Astrocyte of the cerebellum (primary cell): ENCODE measurements around the gene ZFP91.
A peak's percentile ranks its signal among the peaks of the same experiment; 100 is the strongest.

Experiments used
- DNase-seq: peaks from one replicate; pipeline ENCODE4 v3.0.0-alpha.2; 2011; ENCODE audit warnings: low read depth
- H3K4me3 ChIP-seq: 2 replicates; pipeline ENCODE4 v1.5.1; 2011; ENCODE audit warnings: mild to moderate bottlenecking, low read depth, low read length, moderate library complexity
- CTCF ChIP-seq: IDR thresholded peaks from 2 replicates; pipeline ENCODE4 v1.5.1; 2012; ENCODE audit warnings: low read length, low read depth, moderate library complexity, mild to moderate bottlenecking; ENCODE audit errors: missing control alignments
- in situ Hi-C: cut with HindIII; loops from 2 replicates; pipeline ENCODE4 v1.10.0; 2017; ENCODE audit warnings: low sequenced_read_pairs

The ZFP91 gene

GRCh38 chr11:58652726-58653280 lies 73.9 kb downstream of the ZFP91 start:
- peak; percentile 34 for DNase-seq
- in situ Hi-C loops: no loop called here
- TF ChIP-seq CTCF: no peak
- no peak overlapping the region for H3K4me3 ChIP-seq

GRCh38 chr11:58654079-58654907 lies 75.4 kb downstream of the ZFP91 start:
- TF ChIP-seq CTCF: peak; percentile 97
- in situ Hi-C loops: no loop called here
- DNase-seq: peak; percentile 54
- no peak overlapping the region for H3K4me3 ChIP-seq

GRCh38 chr11:58654908-58655296 lies 76.0 kb downstream of the ZFP91 start:
- DNase-seq: no peak
- in situ Hi-C loops: no loop called here
- H3K4me3 ChIP-seq: no peak overlapping the region
- no peak for TF ChIP-seq CTCF

GRCh38 chr11:58656348-58656747 lies 77.5 kb downstream of the ZFP91 start:
- H3K4me3 ChIP-seq: no peak overlapping the region
- no peak for DNase-seq
- TF ChIP-seq CTCF: no peak
- in situ Hi-C loops: no loop called here

- no peak for TF ChIP-seq CTCF
- no peak for DNase-seq
- in situ Hi-C loops: no loop called here
- no peak overlapping the region for H3K4me3 ChIP-seq
Observed at GRCh38 chr11:58658623-58659022, 79.8 kb downstream of the ZFP91 start.

GRCh38 chr11:58659404-58659803 lies 80.5 kb downstream of the ZFP91 start:
- TF ChIP-seq CTCF: no peak
- H3K4me3 ChIP-seq: no peak overlapping the region
- in situ Hi-C loops: no loop called here
- no peak for DNase-seq
